ENCODE data around the gene CIRBP.
"Not testable (repeated sequence)": the region's sequence is repeated elsewhere in the genome, so short reads cannot be mapped to it uniquely, and the experiment has no call there.

Gene CIRBP

GRCh38 chr19:1315470-1316166 lies 46.5 kb downstream of the CIRBP start:
- no peak for DNase-seq

GRCh38 chr19:1316466-1316865 lies 47.3 kb downstream of the CIRBP start:
- no peak for DNase-seq

- no peak for DNase-seq
These were observed 48.3 kb downstream of the CIRBP start for GRCh38 chr19:1317274-1318003.

- no peak for DNase-seq
These were observed 49.7 kb downstream of the CIRBP start for GRCh38 chr19:1318678-1319471.

GRCh38 chr19:1320282-1320650 lies 51.1 kb downstream of the CIRBP start:
- DNase-seq, result not testable (repeated sequence)

- no peak for DNase-seq
These were observed 52.4 kb downstream of the CIRBP start for GRCh38 chr19:1321539-1321938.

GRCh38 chr19:1322198-1322981 lies 53.3 kb downstream of the CIRBP start:
- no peak for DNase-seq

GRCh38 chr19:1324249-1324805 lies 55.2 kb downstream of the CIRBP start:
- no peak for DNase-seq

All from CD4-positive, alpha-beta T cell treated with Interleukin-4 for 4 hours (primary cell).